Measurements from ENCODE around the gene ITPR3.

The ITPR3 gene

GRCh38 chr6:33671744-33672072, 50.6 kb downstream of the ITPR3 start:
- DNase-seq = no peak

- DNase-seq = no peak
These were observed 51.7 kb downstream of the ITPR3 start for GRCh38 chr6:33672808-33673207.

DNA sequence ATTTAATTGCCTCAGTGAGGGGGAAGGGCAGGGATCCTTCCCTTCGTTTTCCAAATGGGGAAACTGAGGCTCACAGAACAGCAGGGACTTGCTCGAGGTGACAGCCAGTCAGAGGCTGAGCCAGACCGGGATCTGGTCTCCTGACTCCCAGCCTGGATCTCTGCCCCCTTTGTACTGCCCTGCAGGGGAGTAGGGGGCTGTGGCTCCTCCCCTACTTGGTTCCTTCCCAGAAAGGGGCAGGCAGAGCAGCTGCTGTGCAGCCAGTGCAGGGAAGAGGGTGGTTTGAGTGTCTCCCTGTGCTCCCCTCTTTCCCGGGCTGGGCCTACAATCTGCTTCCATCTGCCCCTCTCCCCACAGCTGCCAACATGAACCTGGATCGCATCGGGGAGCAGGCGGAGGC, 52.7 kb downstream of the ITPR3 start:
- no peak for DNase-seq

DNA sequence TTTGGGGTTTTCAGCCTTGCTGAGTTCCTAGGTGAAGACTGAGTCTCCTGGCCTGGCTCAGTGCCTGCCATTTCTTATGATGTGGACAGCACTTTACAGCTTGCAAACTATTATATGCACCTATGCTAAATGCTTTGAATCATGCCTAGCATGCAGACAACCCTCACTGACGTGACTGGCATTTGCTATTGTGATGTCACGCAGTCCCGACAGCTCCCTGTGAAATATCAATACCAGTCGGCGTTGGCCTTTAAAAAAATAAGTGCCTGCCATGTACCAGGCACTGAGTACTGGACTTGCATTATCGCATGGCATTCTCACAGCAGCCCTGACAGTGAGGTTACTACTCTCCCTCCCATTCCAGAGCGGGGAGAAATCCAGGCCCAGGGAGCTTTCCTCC, 54.8 kb downstream of the ITPR3 start:
- DNase-seq = no peak

DNA sequence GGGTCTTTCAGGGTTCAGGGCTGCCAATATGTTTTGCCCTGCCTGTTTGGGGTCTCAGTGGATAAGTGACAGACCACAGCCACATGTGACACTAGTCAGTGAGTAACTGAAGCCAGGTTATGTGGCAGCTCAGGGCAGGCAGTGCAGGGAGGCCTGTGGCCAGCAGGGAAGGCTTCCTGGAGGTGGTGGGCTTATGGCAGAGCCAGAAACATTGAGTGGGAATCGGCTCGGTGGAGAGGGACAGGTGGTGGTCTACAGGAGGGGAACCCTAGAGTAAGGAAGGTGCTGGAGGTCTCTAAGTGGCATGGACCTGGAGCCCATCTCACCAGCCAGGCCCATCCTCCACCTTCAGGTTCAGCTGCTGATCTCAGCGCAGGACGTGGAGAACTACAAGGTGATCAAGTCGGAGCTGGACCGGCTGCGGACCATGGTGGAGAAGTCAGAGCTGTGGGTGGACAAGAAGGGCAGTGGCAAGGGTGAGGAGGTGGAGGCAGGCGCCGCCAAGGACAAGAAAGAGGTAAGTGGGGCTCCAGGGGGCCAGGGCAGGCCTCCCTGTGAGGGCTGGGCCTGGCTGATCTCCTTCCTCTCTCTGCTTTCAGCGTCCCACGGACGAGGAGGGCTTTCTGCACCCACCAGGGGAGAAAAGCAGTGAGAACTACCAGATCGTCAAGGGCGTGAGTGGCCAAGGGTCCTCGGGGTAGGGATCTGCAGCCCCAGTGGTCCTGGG, 55.5 kb downstream of the ITPR3 start:
- no peak for DNase-seq

DNA sequence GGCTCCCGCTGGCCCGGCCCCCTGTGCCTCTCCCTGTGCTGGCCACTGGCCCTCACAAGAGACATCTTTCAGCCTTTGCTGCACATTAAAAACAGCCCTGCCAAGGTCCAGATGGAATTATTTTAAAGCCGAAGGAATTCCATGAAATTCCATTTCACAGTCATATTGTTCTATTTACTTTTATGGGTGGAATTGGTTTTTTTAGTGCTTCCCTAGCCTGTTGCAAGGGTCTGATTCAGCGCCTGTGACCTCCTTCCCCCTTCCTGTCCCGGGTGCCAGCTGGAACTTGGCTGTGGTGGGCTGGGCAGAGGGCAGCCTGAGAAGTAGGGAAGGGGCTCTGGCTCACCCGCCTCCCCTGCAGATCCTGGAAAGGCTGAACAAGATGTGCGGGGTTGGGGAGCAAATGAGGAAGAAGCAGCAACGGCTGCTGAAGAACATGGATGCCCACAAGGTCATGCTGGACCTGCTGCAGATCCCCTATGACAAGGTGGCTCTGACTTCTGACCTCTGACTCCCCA, 56.1 kb downstream of the ITPR3 start:
- no peak for DNase-seq

DNA sequence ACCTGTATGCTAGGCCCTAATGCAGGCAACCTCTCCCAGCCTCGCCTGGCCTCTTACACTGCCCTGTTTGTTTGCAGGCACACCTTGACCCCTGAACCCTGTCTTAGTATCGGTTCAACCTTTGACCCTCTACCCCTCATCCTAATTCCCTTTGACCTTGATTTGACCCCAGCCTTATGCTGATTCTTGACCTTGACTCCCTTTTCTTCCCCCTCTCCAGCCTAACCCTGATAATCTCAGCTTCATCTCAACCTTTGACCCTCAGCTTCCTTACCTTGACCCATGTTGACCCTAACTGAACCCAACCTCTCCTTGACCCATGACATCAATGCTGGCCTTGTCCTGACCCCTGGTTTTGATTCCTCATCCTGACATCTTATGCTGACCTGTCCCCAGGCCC, 56.6 kb downstream of the ITPR3 start:
- no peak for DNase-seq

GRCh38 chr6:33678233-33678931, 57.3 kb downstream of the ITPR3 start:
- no peak for DNase-seq

DNA sequence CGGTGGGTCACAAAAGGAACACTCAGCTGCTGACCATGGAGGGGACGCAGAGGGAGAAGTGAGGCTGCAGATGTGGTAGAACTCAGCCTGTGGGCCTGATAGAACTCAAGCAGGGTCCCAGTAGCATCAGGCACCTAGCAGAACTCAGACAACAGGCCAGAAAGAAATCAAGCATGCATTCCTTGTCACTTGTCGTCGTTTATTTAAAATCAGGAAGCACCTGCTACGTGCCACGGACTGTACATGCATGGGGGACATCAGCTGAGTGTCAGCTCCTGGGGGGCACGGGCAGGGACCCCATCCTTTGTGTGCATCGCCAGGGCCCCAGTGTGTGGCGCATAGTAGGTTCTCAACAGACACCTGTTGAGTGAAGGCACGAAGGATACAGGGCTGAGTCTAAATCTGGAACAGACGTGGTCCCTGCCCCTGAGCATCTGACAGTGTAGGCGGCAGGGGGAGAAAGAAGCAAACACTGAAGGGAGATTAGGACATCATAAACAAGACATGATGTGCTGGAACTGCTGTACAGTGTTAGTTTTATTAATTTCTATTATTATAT, 57.9 kb downstream of the ITPR3 start:
- DNase-seq = no peak

GRCh38 chr6:33679761-33680160, 58.6 kb downstream of the ITPR3 start:
- no peak for DNase-seq

DNA sequence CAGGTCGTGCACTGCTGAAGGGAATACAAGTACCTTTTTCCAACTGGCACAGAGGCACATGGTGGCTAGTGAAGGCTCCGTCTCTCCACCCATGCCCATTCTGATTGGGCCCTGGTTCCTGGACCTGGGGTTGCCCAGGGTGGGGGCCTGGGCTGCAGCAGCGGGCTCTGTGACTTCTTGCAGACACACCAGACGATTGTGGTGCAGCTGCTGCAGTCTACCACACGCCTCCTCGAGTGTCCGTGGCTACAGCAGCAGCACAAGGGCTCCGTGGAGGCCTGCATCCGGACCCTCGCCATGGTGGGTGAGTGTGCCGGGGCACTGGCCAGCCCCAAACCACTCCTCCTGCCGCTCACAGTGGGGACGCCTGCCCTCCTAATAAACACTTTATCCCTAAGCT, 61.2 kb downstream of the ITPR3 start:
- no peak for DNase-seq

DNA sequence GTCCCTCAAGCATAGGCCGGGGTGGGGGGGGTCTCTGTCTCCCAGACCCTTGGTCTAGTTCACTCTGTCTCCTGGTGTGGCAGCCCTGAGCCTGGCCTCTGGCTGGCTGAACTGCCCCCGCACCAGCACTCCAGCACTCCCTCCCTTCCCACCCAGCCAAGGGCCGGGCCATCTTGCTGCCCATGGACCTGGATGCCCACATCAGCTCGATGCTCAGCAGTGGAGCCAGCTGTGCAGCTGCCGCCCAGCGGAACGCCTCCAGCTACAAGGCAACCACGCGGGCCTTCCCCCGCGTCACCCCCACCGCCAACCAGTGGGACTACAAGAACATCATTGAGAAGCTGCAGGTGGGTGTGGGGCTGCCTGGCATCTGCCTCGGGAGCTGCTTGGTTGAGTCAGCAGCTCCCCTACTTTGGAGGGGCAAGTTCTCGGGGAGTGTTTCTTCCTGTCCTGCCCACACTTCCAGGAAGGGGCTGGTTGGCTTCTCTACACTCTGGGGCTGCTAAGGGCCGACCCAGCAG, 62.0 kb downstream of the ITPR3 start:
- no peak for DNase-seq

DNA sequence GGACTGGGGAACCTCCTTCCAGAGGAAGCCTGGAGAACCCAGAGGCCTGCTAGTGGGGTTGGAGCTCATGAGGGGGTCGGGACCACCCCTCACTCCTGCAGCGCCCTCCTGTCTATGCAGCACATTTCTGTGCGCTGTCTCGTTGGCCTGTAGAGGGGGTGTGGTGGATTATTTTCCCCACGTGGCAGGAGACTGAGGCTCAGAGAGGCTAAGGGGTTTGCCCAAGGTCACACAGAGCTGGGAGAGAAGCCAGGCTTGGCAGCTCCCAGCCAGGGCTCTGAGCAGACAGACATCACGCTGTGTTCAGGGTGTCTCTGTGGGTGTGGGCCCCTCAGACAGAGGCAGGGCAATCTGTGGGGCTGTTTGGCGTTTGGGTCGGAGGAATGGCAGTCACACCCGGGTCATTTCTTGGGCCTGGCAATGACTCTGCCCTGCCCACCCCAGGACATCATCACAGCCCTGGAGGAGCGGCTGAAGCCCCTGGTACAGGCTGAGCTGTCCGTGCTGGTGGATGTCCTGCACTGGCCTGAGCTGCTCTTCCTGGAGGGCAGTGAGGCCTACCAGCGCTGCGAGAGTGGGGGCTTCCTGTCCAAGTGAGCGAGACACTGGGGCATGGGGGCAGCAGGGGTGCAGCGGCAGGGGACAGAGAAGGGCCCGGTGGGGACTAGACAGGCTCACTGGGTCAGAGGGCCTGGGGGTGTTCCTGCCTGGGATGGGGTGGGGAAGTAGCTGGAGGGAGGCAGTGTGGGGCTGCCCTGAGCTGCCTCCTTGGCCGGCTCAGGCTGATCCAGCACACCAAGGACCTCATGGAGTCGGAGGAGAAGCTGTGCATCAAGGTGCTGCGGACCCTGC, 62.7 kb downstream of the ITPR3 start:
- DNase-seq = no peak

DNA sequence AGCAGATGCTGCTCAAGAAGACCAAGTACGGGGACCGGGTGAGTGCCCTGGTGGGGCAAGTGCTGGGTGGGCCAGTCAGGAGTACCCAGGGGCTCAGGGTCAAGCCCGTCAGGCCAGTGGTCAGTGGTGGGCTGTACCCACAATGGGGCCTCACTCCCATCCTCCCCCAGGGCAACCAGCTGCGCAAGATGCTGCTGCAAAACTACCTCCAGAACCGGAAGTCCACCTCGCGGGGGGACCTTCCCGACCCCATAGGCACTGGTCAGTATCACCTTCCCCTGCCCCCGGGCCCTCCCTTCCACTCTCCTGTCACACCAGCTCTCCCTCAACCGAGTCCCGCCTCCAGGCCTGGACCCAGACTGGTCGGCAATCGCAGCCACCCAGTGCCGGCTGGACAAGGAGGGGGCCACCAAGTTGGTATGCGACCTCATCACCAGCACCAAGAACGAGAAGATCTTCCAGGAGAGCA, 63.3 kb downstream of the ITPR3 start:
- DNase-seq = no peak

GRCh38 chr6:33684983-33685382, 63.9 kb downstream of the ITPR3 start:
- DNase-seq = no peak

GRCh38 chr6:33685411-33686224, 64.5 kb downstream of the ITPR3 start:
- no peak for DNase-seq

GRCh38 chr6:33686225-33686924, 65.3 kb downstream of the ITPR3 start:
- DNase-seq = no peak

- no peak for DNase-seq
These were observed 66.2 kb downstream of the ITPR3 start for GRCh38 chr6:33686981-33687975.

DNA sequence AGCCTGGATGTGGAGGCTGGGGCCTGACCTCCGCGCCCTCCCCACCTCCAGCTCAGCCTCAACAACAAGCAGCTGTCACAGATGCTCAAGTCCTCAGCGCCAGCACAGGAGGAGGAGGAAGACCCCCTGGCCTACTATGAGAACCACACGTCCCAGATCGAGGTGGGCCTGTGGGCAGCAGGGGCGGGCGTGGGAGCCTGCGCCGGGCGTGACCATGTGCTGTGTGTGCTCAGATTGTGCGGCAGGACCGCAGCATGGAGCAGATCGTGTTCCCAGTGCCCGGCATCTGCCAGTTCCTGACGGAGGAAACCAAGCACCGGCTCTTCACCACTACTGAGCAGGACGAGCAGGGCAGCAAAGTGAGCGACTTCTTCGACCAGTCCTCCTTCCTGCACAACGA, 66.9 kb downstream of the ITPR3 start:
- DNase-seq = no peak
